GM18870 (cell line): Measurements from ENCODE around the gene PALD1.

ENCODE experiments used
- ATAC-seq: cut with Tn5 transposase; IDR thresholded peaks from one replicate; pipeline ENCODE4 v1.9.1; 2021; ENCODE audit warnings: moderate library complexity; ENCODE audit not compliant: unreplicated experiment

The PALD1 gene

GRCh38 chr10:70478191-70479164, at the start of gene PALD1:
Gene PALD1 (plus strand): TSS chr10:70478767. CDS start chr10:70525952, 47,185 bp downstream.
- no peak for ATAC-seq

- ATAC-seq, result no peak
Measured at GRCh38 chr10:70430493-70431445, 47.8 kb upstream of the PALD1 start.

- no peak for ATAC-seq
Measured at GRCh38 chr10:70432101-70432500, 46.5 kb upstream of the PALD1 start.

GRCh38 chr10:70432561-70433263, 45.9 kb upstream of the PALD1 start:
- no peak for ATAC-seq

- ATAC-seq, result no peak
Measured at GRCh38 chr10:70433581-70434280, 44.8 kb upstream of the PALD1 start.

- no peak for ATAC-seq
Measured at GRCh38 chr10:70435241-70436085, 43.1 kb upstream of the PALD1 start.

GRCh38 chr10:70437721-70438120, 40.8 kb upstream of the PALD1 start:
- ATAC-seq, result no peak

- no peak for ATAC-seq
Measured at GRCh38 chr10:70440296-70441160, 38.0 kb upstream of the PALD1 start.

- no peak for ATAC-seq
Measured at GRCh38 chr10:70441161-70441894, 37.2 kb upstream of the PALD1 start, which contains the start of gene NODAL. Gene NODAL (minus strand): TSS chr10:70441681. CDS start chr10:70441667, 14 bp downstream.

- no peak for ATAC-seq
Measured at GRCh38 chr10:70441895-70442309, 36.7 kb upstream of the PALD1 start.

GRCh38 chr10:70442332-70442988, 36.1 kb upstream of the PALD1 start:
- ATAC-seq, result no peak

- no peak for ATAC-seq
Measured at GRCh38 chr10:70444744-70445143, 33.8 kb upstream of the PALD1 start.

- ATAC-seq, result no peak
Measured at GRCh38 chr10:70445718-70446657, 32.6 kb upstream of the PALD1 start.

GRCh38 chr10:70448236-70448635, 30.3 kb upstream of the PALD1 start:
- no peak for ATAC-seq

GRCh38 chr10:70455213-70455630, 23.3 kb upstream of the PALD1 start:
- ATAC-seq, result no peak

GRCh38 chr10:70456164-70456563, 22.4 kb upstream of the PALD1 start:
- ATAC-seq, result no peak
